Peyer's patch (tissue), 4 donors: ENCODE results near the gene HOXC5.

Experiments
- POLR2A ChIP-seq, 2 donors: fragments of 450-650 bp; IDR thresholded peaks; one replicate each; pipeline ENCODE4 v1.5.1; 2017; ENCODE audit warnings: antibody characterized with exemption in 2 of 2, mild to moderate bottlenecking in 2 of 2, moderate library complexity in 2 of 2
- TF ChIP-seq, protein P1 (sequence below), 6 experiments: fragments of 450-650 bp in 4 of 6; fragments of 200-600 bp in 2 of 6; sonication (generic) in 1 of 6; IDR thresholded peaks; one replicate each; pipeline ENCODE4 v1.5.1; 2017 to 2019; ENCODE audit warnings: antibody characterized with exemption in 6 of 6, mild to moderate bottlenecking in 3 of 6, moderate library complexity in 1 of 6

DNA sequence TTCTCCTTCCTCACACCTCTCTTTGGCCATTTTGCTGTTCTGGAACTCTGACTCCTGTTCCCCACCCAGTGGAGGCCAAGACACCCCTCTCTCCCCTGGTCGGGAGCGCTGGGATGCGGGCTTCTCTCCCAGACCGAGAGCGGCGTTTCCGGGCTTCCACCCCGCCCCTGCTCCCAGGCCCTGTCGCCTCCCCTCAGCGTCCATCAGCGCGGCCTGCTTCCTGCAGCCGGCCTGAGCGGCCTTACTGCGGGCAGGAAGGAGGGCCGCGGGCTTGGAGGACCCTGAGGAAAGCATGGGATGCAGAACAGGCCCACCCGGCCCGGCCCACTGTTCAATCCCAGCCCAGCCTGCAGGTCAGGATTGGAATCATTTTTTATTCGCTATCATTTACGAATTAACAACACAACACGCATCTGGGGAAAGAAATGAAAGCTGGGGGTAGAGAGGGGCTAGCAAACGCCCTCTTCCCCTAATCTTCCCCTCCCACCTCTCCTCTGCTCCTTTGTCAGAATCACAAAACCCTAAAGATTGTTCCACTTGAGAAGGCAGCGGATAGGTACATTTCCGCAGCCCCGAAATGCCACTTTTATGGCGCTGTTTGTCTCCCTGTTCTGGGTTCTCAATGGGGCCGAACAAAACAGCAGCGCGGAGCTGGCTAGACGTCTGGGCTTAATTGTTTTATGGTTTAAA, 27.9 kb upstream of the HOXC5 start:
- no peak for TF ChIP-seq POLR2A (IDR thresholded peaks at IDR 0.05)
- TF ChIP-seq, protein P1, sequence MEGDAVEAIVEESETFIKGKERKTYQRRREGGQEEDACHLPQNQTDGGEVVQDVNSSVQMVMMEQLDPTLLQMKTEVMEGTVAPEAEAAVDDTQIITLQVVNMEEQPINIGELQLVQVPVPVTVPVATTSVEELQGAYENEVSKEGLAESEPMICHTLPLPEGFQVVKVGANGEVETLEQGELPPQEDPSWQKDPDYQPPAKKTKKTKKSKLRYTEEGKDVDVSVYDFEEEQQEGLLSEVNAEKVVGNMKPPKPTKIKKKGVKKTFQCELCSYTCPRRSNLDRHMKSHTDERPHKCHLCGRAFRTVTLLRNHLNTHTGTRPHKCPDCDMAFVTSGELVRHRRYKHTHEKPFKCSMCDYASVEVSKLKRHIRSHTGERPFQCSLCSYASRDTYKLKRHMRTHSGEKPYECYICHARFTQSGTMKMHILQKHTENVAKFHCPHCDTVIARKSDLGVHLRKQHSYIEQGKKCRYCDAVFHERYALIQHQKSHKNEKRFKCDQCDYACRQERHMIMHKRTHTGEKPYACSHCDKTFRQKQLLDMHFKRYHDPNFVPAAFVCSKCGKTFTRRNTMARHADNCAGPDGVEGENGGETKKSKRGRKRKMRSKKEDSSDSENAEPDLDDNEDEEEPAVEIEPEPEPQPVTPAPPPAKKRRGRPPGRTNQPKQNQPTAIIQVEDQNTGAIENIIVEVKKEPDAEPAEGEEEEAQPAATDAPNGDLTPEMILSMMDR (IDR thresholded peaks at IDR 0.05): no peak
